Measurements from ENCODE around the gene FGF16.

GRCh38 chrX:77441033-77441432 is 6.2 kb upstream of the FGF16 start:
- TF ChIP-seq CTCF (IDR thresholded peaks at IDR 0.05), result no peak
- TF ChIP-seq POLR2A (IDR thresholded peaks at IDR 0.05), result no peak

Measured in testis (tissue), 2 donors.